CD4-positive, CD25-positive, alpha-beta regulatory T cell (primary cell): ENCODE data around the gene TXNL4B. TPM values are rescaled to one million over a fixed set of nuclear protein-coding genes. Genes with fewer than 3 reads are reported as not detected.

Experiments
- ATAC-seq, 2 donors: fragments of 150-1000 bp; cut with Tn5 transposase; one replicate each; pipeline ENCODE4 v1.10.0; 2021; ENCODE audit warnings: low read depth in 2 of 2, moderate number of reproducible peaks in 2 of 2, moderate library complexity in 1 of 2
- DNase-seq, 3 donors: peaks; one replicate each; pipeline versions ENCODE4 v3.0.0 to v3.0.0-alpha.2; 2012 to 2022; ENCODE audit warnings: mixed read lengths in 1 of 3
- H3K27ac ChIP-seq: one replicate; pipeline ENCODE4 v1.7.0; 2013; ENCODE audit warnings: mild to moderate bottlenecking, low read length; ENCODE audit not compliant: insufficient read depth, poor library complexity, severe bottlenecking
- H3K27me3 ChIP-seq: one replicate; pipeline ENCODE4 v1.7.0; 2013; ENCODE audit warnings: low read length; ENCODE audit not compliant: control insufficient read depth, insufficient read depth
- H3K36me3 ChIP-seq: one replicate; pipeline ENCODE4 v1.7.0; 2013; ENCODE audit warnings: mild to moderate bottlenecking, low read length, moderate library complexity; ENCODE audit not compliant: control insufficient read depth, insufficient read depth
- H3K4me1 ChIP-seq: 2 replicates; pipeline ENCODE4 v1.7.0; 2013; ENCODE audit warnings: mild to moderate bottlenecking, low read length; ENCODE audit not compliant: insufficient read depth, control insufficient read depth, poor library complexity, severe bottlenecking
- H3K4me3 ChIP-seq: one replicate; pipeline ENCODE4 v1.7.0; 2013; ENCODE audit warnings: low read depth, mild to moderate bottlenecking, low read length, moderate library complexity
- H3K9me3 ChIP-seq, 2 experiments: 1 replicate in 1 of 2; 2 replicates in 1 of 2; pipeline ENCODE4 v1.7.0; 2013; ENCODE audit warnings: low read length in 2 of 2, mild to moderate bottlenecking in 1 of 2, moderate library complexity in 1 of 2; ENCODE audit not compliant: control insufficient read depth in 2 of 2
- H3K27ac Mint-ChIP-seq, 3 donors: one replicate each; pipeline ENCODE4 v1.8.0; 2020 to 2022; ENCODE audit warnings: mild to moderate bottlenecking in 3 of 3, mixed read lengths in 3 of 3, moderate library complexity in 2 of 3
- H3K27me3 Mint-ChIP-seq: one replicate; pipeline ENCODE4 v1.8.0; 2022; ENCODE audit warnings: mild to moderate bottlenecking, mixed read lengths
- H3K36me3 Mint-ChIP-seq: one replicate; pipeline ENCODE4 v1.8.0; 2020; ENCODE audit warnings: mixed read lengths
- H3K4me1 Mint-ChIP-seq, 4 donors: one replicate each; pipeline ENCODE4 v1.8.0; 2020 to 2022; ENCODE audit warnings: mixed read lengths in 4 of 4, mild to moderate bottlenecking in 1 of 4
- H3K4me3 Mint-ChIP-seq, 4 donors: one replicate each; pipeline ENCODE4 v1.8.0; 2020 to 2022; ENCODE audit warnings: mild to moderate bottlenecking in 4 of 4, mixed read lengths in 4 of 4, moderate library complexity in 3 of 4
- H3K9me3 Mint-ChIP-seq, 7 donors: one replicate each; pipeline ENCODE4 v1.8.0; 2020 to 2022; ENCODE audit warnings: mixed read lengths in 7 of 7, mild to moderate bottlenecking in 3 of 7, moderate library complexity in 2 of 7
- polyA plus RNA-seq, 4 donors: library from polyadenylated mRNA; unstranded; fragments of 300-500 nt; fragmentation: Illumina TruSeq; gene quantifications; one replicate each; pipeline ENCODE4 v1.2.3, GENCODE V29; 2021
- total RNA-seq: library from RNA; stranded (reverse); gene quantifications from one replicate; pipeline ENCODE4 v1.2.3, GENCODE V29; 2022

TXNL4B gene
- total and polyA plus RNA-seq, 5 donors from 2014 or later, result 12.8 to 18.5 (median 16.2) TPM

DNA sequence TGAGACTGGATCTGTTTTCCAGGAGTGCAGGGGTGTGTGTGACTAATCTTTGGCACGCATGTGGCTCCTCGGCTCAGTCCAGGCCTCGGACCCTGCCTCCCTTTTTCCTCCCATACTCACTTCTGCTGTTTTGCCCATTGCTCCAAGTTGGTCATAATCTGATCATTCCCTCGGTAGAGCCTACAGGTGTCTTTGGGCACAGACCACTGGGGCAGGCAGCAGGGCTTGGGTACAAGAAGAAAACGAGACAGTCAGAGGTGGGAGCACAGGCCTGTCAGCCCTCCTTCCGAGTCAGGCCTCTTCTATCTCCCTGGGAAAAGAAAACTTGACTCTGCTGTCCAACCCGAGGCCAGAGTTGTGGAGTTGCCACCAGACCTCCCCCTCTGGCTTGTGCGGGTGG, 30.0 kb upstream of the TXNL4B start:
- no peaks in the 10 kb centered on the region for H3K4me1 ChIP-seq
- Mint-ChIP-seq H3K4me1 (peaks cover 0 to 2% (median 0%) of the 10 kb centered on the region in 4 donors), H3K36me3 (no peaks in the 10 kb centered on the region)

DNA sequence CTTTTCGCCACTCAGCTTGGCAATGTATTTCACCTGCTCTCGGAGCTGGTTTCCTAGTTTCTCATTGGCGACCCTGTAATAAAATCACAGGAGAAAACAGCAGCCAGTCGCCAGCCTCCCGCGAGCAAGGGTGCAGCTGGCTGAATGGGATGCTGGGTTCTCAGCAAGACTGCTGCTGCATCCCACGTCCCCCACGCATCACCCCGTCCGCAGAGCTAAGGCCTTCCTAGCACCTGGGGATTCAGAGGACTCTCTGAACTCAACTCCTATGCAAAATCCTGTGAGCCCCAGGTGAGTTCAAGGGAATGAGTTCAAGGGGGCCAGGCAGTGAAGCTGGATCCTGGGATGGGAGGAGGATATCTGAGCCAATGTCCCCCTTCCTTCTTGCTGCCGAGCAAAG, 29.5 kb upstream of the TXNL4B start:
- ATAC-seq, result no peak
- no peaks in the 10 kb centered on the region for H3K27me3 ChIP-seq
- H3K27ac Mint-ChIP-seq, result no peak overlapping the region
- no peak overlapping the region for H3K4me3 Mint-ChIP-seq
- H3K4me1 ChIP-seq, result no peaks in the 10 kb centered on the region
- no peak overlapping the region for H3K4me3 ChIP-seq
- no peaks in the 10 kb centered on the region for H3K27me3 Mint-ChIP-seq
- no peaks in the 10 kb centered on the region for H3K36me3 ChIP-seq
- H3K4me1 Mint-ChIP-seq, result peaks cover 0 to 2% (median 0%) of the 10 kb centered on the region in 4 donors
- no peak for DNase-seq
- no peaks in the 10 kb centered on the region for H3K9me3 Mint-ChIP-seq
- no peaks in the 10 kb centered on the region for H3K36me3 Mint-ChIP-seq
- no peak overlapping the region for H3K27ac ChIP-seq
- no peaks in the 10 kb centered on the region for H3K9me3 ChIP-seq

More for the DNA sequence above, 30.0 kb upstream of the TXNL4B start:
- Histone ChIP-seq H3K27ac (no peak overlapping the region), H3K36me3 (no peaks in the 10 kb centered on the region), H3K4me3 (no peak overlapping the region), H3K27me3 (no peaks in the 10 kb centered on the region), H3K9me3 (no peaks in the 10 kb centered on the region)
- DNase-seq, result no peak
- Mint-ChIP-seq H3K27ac (no peak overlapping the region), H3K4me3 (no peak overlapping the region), H3K9me3 (no peaks in the 10 kb centered on the region), H3K27me3 (no peaks in the 10 kb centered on the region)
- no peak for ATAC-seq

DNA sequence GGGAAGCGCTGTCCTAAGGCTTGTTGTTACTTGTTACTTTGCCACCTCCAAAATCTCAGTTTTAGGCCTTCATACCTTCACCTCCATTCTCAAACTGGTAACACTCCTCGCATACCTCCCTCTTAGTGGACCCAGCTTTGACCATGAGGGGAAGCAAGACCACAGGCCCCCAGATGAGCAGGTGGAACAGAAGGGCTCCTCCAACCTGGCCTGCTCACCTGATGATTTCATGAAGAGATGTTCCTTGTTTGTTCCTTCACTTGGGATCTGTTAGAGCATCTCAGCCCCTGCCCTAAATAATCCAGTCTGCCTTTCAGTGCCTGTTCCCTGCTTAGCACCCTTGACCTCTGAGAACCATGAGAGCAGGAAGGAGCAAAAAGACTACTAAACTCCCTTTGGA, 28.9 kb upstream of the TXNL4B start:
- Histone ChIP-seq H3K36me3 (no peaks in the 10 kb centered on the region), H3K4me1 (no peaks in the 10 kb centered on the region), H3K9me3 (no peaks in the 10 kb centered on the region), H3K27ac (no peak overlapping the region), H3K27me3 (no peaks in the 10 kb centered on the region), H3K4me3 (no peak overlapping the region)
- Mint-ChIP-seq H3K27ac (no peak overlapping the region), H3K9me3 (no peaks in the 10 kb centered on the region), H3K36me3 (no peaks in the 10 kb centered on the region), H3K4me3 (no peak overlapping the region), H3K27me3 (no peaks in the 10 kb centered on the region), H3K4me1 (peaks cover 0 to 2% (median 0%) of the 10 kb centered on the region in 4 donors)
- ATAC-seq (no peak), DNase-seq (no peak)

DNA sequence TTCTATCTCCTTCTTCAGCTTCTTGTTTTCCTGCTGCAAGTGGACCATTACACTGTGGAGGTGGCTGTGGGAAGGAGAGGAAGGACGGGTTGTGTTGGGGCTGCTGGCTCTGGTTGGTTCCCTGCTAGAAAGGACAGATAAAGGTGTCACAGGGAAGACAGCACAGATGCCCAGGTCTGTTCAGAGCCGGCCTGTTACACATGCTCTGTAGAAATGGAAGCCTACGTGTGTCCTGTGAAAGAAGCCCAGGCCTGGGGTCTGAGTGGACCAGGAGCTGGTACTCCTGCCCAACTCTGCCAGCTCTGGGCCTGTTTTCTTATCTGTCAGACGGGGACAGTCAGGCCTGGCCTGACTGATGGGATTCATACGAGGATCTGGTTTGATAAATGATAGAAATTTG, 26.6 kb upstream of the TXNL4B start:
- Mint-ChIP-seq H3K4me1 (peaks cover 0 to 2% (median 0%) of the 10 kb centered on the region in 4 donors), H3K4me3 (no peak overlapping the region), H3K36me3 (no peaks in the 10 kb centered on the region), H3K27me3 (no peaks in the 10 kb centered on the region), H3K27ac (peak overlapping the region in 1 of 3 donors; percentile 30), H3K9me3 (no peaks in the 10 kb centered on the region)
- Histone ChIP-seq H3K4me1 (no peaks in the 10 kb centered on the region), H3K4me3 (no peak overlapping the region), H3K27ac (no peak overlapping the region), H3K27me3 (no peaks in the 10 kb centered on the region), H3K9me3 (no peaks in the 10 kb centered on the region), H3K36me3 (no peaks in the 10 kb centered on the region)
- no peak for ATAC-seq
- no peak for DNase-seq

DNA sequence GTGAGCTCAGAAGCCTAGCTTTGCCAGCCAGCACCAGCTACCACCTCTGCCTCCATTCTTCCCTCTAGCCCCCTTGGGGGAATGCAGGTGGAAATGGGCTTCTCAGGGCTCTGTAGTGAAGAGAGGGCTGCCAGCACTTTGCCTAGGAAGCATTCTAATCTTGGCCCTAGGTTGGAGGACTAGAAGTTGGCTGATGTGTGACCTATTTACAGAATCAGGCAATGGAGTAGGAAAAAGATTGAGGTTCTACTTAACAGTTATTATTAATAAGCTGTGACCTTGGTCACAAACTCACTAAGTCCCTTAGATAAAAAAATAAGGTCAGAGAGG, 20.2 kb upstream of the TXNL4B start:
- Histone ChIP-seq H3K9me3 (no peaks in the 10 kb centered on the region), H3K27ac (no peak overlapping the region), H3K36me3 (peaks cover 45% of the 10 kb centered on the region), H3K27me3 (no peaks in the 10 kb centered on the region), H3K4me3 (no peak overlapping the region), H3K4me1 (no peaks in the 10 kb centered on the region)
- H3K4me3 Mint-ChIP-seq, result no peak overlapping the region
- H3K27me3 Mint-ChIP-seq, result no peaks in the 10 kb centered on the region
- H3K36me3 Mint-ChIP-seq, result peaks cover 26% of the 10 kb centered on the region
- H3K4me1 Mint-ChIP-seq, result no peaks in the 10 kb centered on the region
- no peak overlapping the region for H3K27ac Mint-ChIP-seq
- DNase-seq (no peak), ATAC-seq (no peak)
- peaks cover 0 to 2% (median 0%) of the 10 kb centered on the region in 7 donors for H3K9me3 Mint-ChIP-seq

DNA sequence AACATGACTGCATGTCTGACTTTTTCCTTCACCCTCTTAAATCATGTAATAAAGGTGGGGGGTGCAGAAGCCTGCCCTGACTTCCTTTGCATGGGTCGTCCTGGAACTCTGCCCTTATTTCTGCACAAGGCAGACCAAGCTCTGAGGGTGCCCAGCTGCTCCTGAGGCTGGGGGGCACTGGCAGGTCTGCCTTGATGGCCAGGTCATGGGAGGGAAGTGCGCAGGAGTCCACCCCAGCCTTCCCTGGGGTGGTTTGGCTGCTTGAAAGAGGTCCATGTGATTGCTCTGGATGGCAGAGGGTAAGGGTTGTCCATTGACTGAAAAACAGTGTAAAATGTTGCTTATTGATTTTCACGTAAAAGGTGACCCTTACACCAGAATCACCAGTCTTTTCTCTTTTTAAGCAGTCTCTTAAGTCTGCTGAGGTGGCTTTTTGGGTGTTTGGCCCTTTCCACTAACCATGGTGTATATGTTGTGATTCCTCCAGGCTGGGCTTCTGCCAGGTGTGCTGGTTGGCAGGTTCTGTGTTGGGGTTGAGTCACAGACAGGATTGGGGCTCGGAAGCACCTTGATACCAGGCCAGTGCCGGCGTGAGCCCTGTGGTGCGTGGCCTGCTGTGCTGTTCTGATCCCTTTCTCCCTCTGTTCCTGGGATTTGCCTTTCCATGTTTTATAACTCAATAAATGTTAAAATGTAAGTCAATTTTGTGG, 19.6 kb upstream of the TXNL4B start:
- peaks cover 32% of the 10 kb centered on the region for H3K36me3 Mint-ChIP-seq
- Histone ChIP-seq H3K4me3 (no peak overlapping the region), H3K9me3 (no peaks in the 10 kb centered on the region), H3K27ac (no peak overlapping the region), H3K4me1 (no peaks in the 10 kb centered on the region), H3K27me3 (no peaks in the 10 kb centered on the region), H3K36me3 (peaks cover 50% of the 10 kb centered on the region)
- no peak overlapping the region for H3K4me3 Mint-ChIP-seq
- no peak for ATAC-seq
- no peak for DNase-seq
- no peaks in the 10 kb centered on the region for H3K27me3 Mint-ChIP-seq
- H3K9me3 Mint-ChIP-seq, result peaks cover 0 to 2% (median 0%) of the 10 kb centered on the region in 7 donors
- no peak overlapping the region for H3K27ac Mint-ChIP-seq
- no peaks in the 10 kb centered on the region for H3K4me1 Mint-ChIP-seq

DNA sequence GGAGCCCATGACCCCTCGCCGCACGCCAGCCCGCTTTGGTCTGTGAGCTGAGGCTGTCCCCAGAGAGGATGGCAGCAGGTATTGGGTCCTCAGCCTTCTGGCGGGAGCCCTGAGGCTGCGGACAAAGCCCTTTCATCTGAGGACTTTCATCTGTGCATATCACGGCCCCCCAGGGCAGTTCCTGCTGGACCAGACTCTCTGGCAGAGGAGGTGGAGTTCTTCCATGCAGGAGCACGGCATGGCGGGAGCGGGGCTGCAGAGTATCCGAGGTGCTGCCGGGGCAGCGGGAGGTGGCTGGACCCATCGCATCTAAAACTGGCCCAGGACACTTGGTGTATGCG, 19.0 kb upstream of the TXNL4B start:
- Mint-ChIP-seq H3K27me3 (no peaks in the 10 kb centered on the region), H3K27ac (no peak overlapping the region), H3K4me1 (no peaks in the 10 kb centered on the region), H3K36me3 (peaks cover 37% of the 10 kb centered on the region), H3K9me3 (peaks cover 0 to 2% (median 0%) of the 10 kb centered on the region in 7 donors), H3K4me3 (no peak overlapping the region)
- no peaks in the 10 kb centered on the region for H3K27me3 ChIP-seq
- H3K27ac ChIP-seq, result no peak overlapping the region
- DNase-seq, result no peak
- H3K4me3 ChIP-seq, result no peak overlapping the region
- no peak for ATAC-seq
- peaks cover 57% of the 10 kb centered on the region for H3K36me3 ChIP-seq
- no peaks in the 10 kb centered on the region for H3K4me1 ChIP-seq
- no peaks in the 10 kb centered on the region for H3K9me3 ChIP-seq

DNA sequence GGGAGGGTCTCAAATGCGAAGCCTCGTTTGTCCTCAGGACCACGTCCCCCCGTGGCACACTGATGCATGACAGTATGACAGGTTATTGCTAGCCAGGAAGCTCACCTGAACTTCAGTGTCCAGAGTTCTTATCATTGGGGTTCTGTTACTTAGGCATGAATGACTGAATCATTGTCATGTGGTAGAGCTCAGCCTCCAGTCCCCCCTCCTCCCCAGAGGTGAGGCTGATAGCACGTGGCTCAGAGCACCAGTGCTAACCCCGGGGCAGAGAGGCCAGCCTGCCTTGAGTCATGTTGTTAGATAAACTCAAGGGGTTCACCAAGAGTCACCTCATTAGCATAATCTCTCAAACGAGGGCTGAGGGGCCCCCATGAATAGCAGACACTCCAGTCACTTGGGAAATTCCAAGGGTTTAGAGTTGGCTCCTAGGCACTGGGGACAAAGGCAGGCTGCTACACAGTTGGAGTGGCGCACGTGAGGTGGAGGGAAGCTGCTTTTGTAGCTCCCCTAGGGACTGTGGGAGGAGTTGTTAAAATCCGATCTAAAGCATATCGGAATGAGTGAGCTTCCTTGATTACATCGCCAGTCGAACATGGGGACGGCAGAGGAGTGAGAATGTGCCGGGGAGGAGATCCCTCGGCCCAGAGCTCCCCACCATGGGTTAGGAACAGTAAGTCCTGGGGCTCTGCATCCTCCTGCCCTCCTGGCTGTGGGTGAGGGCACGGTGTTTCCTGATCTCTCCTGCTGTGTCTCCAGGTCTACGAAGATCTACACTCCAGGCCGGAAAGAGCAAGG, 18.4 kb upstream of the TXNL4B start:
- H3K36me3 Mint-ChIP-seq, result peaks cover 42% of the 10 kb centered on the region
- H3K9me3 Mint-ChIP-seq, result peaks cover 0 to 2% (median 0%) of the 10 kb centered on the region in 7 donors
- H3K4me3 ChIP-seq, result no peak overlapping the region
- H3K4me3 Mint-ChIP-seq, result no peak overlapping the region
- no peak overlapping the region for H3K27ac Mint-ChIP-seq
- no peaks in the 10 kb centered on the region for H3K27me3 ChIP-seq
- H3K9me3 ChIP-seq, result no peaks in the 10 kb centered on the region
- no peaks in the 10 kb centered on the region for H3K4me1 ChIP-seq
- H3K36me3 ChIP-seq, result peaks cover 62% of the 10 kb centered on the region
- no peaks in the 10 kb centered on the region for H3K27me3 Mint-ChIP-seq
- DNase-seq, result no peak
- ATAC-seq, result no peak
- no peaks in the 10 kb centered on the region for H3K4me1 Mint-ChIP-seq
- H3K27ac ChIP-seq, result no peak overlapping the region
